Non-pigmented ciliary epithelial cell (primary cell): Measurements from ENCODE around the gene PLIN5.
"Not testable (repeated sequence)": the region's sequence is repeated elsewhere in the genome, so short reads cannot be mapped to it uniquely, and the experiment has no call there.

Experiments
- DNase-seq: peaks from one replicate; pipeline ENCODE4 v3.0.0-alpha.2; 2010; ENCODE audit warnings: low read depth

The PLIN5 gene

DNA sequence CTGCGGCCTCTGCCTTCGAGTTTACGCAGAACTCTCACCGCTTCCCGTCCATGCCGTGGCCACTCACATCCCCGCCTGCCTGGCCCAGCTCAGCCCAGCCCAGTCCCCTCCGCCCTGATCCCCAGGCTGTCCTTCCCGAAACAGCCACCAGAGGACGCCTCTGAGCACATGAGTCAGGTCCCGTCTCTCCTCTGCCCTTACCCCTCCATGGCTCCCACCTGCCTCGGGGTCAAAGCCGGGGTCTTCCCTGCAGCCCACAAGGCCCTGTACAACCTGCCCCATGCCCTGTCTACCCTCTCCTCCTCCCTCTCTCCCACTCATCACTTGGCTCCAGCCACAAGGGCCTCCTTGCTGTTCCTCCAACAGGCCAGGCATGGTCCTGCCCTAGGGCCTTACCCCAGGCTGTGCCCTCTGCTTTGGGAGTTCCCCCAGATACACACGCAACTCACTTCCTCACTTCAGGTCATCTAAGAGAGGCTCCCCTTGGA lies 32.6 kb upstream of the PLIN5 start:
- DNase-seq, result no peak

DNA sequence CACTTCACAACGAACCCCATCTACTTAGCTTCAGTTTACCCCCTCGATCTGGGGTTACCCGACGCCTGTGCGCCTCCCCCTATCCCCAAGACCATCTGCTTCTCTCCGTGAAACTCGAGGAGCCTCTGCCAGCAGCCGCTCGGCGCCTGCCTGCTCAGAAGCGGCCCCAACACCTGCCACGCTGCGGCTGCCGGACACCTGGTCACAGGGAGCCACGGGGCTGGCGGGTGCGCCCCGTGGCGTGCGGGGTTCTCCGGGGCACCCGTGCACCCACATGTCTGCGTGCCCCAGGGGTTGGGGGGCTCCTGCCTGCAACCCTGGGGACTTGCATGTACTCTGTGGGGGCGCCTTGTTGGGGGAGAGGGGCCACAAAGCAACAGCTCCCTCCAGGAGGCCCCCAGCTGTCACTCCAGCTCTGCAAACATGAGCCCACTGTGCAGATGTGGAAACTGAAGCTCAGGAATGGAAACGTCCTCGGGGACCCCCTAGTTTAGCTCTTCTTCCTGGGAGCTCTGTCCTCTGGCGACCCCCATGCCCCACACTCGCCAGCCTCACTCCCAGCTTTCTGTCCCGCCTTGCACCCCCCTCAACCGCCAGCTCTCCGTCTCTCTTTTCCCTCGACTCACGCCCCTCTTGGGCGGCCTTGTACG lies 31.5 kb upstream of the PLIN5 start:
- DNase-seq, result no peak

DNA sequence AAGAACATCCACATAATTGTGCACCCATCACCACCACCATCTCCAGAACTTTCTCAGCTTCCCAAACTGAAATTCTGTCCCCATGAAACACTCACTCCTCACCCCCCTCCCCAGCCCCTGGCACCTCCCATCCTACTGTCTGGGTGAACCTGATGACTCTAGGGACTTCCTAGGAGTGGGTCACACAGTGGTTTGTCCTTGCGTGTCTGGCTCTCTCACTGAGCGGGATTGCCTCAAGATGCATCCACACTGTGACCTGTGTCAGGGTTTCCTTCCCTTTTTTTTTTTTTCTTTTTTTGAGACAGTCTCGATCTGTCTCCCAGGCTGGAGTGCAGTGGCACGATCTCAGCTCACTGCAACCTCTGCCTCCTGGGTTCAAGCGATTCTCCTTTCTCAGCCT lies 28.5 kb upstream of the PLIN5 start:
- not testable (repeated sequence) for DNase-seq

DNA sequence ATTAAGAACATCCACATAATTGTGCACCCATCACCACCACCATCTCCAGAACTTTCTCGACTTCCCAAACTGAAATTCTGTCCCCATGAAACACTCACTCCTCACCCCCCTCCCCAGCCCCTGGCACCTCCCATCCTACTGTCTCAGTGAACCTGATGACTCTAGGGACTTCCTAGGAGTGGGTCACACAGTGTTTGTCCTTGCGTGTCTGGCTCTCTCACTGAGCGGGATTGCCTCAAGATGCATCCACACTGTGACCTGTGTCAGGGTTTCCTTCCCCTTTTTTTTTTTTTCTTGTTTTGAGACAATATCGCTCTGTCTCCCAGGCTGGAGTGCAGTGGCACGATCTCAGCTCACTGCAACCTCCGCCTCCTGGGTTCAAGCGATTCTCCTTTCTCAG lies 27.1 kb upstream of the PLIN5 start:
- DNase-seq, result not testable (repeated sequence)

DNA sequence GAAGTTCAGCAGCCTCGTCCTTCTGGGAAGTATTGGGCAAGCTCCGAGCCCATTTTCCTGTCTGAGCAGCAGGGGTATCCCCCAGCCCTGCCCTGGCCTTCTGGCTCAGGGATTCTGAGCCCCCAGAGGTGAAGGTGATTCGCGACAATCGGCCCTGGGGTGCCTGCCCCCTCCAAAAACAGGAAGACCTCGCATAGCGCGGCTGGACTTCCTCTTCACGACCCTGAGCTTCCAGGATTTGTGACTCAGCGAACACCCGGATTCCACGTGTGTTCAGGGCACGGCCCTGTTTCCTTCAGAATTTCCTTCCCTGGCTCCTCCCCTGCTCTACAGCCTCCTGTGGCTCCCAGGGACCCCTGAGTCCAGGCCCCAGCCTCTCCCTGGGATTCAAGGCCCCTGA lies 24.5 kb upstream of the PLIN5 start, which contains the start of gene SEMA6B:
Gene SEMA6B, minus strand, starts transcription at position 116 of the 400 bp plus-strand sequence. CDS start 1,227 bp downstream, outside the sequence.
- no peak for DNase-seq

DNA sequence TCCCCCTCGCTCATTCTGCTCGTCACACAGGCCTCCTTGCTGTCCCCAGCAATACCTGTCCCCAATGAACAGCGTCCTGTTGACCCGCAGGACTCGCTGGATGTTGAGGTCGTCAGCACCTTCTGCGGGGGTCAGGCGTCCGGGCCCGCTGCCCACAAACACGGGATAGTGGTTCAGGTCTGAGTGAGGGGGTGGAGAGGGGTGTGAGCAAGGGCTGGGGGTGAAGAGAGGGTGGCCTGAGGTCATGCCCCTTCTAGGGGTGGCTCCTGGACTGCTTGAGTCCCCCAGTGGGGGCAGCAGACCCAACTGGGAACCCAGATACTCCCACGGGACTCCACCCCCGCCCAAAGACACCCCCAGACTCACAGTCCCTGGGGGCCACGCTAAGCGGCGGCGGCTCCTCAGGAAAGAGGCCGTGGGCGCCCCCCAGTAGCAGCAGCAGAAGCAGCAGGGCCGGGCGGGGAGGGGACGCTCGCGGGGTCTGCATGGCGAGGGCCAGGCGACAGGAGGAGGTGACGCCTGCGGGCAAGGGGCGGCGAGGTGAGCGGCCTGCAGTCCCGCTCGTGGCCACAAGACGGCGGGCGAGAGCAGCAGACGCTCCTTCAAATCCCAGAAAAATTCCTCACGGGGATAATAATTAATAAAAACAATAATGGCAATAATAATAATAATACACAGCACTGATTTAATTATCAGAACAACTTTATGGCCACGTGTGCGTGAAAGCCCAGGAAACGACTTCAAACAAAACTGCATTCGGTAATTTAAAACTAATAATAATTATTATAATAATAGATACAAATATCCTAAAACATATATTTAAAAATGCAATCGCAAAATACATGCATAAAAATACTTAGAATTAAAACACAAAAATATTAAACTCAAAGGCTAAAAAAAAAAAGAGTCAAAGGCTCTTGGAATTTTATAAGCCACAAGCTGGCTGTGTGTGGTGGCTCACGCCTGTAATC lies 23.2 kb upstream of the PLIN5 start:
- DNase-seq, result no peak

DNA sequence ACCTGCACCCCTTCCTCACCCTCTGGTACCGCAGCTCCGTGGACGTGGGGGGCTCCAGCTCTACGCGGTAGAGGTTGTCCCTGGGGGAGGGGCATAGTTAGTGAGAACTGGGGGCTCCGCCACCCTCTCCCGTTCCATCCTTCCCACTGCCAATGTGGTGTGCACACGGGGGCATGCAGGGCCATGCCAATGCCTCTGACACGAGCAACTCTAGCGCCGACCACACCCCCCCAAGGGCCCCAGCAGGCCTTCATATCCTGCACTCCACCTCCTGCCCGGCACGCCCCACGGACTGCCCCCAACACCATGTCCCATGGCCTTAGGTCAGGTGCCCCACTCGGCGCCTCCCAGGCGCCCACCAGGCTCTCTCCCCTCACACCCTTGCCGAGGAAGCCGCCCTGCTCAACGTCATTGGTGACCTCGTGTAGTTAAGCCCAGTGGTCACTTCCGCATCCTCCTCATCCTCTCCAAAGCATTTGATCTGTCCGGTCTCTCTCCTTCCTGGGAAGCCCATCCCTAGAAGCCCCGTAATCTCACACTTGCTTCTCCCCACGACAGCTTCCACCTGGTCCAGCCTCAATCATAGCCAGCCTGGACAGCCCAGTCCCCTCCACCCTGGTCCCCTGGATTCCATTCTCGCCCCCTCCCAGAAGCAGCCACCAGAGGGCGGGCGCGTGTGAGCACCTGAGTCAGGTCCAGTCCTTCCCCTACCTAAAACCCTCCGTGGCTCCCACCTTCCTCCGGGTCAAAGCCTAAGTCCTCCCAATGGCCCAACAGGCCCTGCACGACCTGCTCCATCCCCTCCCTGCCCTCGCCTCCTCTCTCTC lies 22.3 kb upstream of the PLIN5 start:
- no peak for DNase-seq

DNA sequence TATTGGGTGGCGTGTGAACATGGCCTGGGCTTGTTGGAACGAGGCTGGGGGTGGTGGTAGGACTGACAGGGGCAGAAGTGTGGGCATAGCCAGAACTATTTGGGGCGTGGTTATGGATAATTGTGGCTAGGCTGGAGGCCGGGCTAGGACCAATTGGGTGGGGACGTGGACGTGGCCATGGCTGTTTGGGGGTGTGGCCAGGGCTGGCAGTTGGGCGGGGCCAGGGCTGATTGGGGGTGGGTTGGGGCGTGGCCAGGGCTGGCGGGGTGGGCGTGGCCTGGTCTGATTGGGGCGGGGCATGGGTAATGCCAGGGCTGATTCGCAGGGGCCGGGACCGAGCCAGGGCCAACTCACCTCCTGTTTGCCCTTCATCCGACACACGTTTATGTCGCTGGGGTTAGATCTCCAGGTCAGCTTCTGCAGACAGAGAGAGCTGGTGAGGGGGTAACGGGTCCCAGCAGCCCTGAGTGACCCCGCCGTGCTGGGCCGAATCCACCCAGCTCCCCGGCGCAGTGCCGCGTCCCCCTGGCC lies 21.6 kb upstream of the PLIN5 start:
- no peak for DNase-seq

DNA sequence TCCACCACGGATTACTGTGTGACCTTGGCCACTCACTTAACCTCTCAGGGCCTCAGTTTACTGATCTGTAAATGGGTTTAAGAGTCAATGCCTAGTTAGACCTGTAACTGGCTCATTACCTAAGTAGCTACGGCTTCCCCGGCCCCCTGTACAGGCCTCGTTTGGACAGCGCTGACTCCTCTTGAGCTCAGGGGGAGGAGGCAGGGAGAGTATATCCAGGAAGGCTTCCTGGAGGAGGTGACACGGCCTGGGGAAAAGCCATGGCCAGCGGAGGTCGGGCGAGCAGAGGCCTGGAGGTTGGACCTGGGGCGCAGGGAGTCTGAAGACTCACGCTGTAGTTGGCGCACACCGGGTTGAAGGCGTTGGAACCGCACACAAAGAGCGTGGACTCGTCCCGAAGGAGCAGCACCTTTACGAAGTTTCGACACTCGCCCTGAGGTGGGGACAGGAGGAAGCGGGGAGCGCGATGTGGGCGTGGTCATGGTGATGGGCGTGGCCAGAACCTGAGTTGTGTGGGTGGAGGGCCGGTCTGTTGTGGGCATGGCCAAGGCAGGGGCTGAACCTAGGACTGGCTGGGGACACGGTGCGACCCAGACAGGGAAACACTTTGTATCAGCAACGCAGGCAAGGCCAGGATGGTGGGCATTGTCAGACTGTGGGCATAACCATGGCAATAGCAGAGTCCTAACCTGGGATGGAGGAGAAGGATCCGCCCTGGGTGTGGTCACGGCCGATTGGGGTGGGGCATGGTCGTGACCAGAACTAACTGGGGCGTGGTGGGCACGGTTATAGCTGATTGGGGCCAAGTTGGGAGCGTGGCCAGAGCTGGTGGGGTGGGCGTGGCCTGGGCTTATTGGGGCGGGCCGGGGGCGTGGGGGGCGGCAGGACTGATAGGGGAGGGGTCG lies 20.9 kb upstream of the PLIN5 start:
- DNase-seq, result no peak

DNA sequence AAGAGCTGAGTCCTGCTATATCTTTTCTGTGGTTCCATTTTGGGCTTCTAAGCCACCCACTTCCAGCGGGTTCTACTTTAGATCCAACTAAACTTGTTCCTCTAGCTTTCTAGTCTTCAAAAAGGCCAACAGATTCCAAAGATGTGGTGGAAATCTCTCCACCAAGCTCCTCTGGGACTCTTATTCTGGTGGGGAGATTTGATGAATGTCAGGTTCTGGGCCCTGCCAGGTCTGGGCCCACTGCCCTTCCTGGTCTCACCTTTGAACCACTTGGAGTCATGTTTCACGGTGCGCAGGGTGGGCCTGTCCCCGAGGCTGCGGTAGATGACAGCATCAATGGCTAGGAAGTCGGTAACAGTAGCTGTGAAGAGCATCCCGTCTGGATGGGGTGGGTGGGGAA lies 19.7 kb upstream of the PLIN5 start:
- no peak for DNase-seq

DNA sequence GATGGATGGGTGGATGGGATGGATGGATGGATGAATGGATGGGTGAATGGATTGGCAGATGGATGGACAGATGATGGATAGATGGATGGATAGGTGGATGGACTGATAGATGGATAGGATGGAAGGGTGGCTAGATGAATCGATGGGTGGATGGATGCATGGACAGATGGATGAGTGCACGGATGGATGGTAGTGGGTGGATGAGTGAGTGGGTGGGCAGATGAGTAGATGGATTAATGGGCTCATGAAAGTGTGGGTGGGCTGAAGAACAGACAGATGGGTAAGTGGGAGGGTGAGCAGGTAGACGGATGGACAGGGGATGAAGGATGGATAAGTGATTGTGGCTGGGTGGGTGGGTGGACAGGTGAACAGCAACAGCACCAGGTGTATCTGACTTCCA lies 18.8 kb upstream of the PLIN5 start:
- no peak for DNase-seq

DNA sequence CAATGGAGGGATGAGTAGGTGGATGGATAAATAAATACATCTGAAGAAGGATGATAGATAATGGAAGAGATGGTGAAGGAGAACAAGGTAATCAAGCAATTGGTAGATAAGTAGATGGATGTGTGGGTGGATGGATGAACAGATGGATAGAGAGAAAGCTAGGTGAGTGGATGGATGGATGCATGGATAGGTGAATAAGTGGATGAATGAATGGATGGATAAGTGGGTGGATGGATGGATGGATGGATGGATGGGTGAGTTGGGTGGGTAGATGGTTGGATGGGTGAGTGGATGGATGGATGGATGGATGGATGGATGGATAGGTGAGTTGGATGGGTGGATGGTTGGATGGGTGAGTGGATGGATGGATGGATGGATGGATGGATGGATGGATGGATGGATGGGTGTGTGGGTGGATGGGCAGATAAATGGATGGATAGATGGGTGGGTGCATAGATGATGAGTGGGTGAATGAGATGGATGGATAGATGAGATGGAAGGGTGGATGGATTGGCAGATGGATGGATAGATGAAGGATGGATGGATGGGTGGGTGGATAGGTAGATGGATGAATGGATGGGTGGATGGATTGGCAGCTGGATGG lies 18.2 kb upstream of the PLIN5 start:
- DNase-seq, result no peak

DNA sequence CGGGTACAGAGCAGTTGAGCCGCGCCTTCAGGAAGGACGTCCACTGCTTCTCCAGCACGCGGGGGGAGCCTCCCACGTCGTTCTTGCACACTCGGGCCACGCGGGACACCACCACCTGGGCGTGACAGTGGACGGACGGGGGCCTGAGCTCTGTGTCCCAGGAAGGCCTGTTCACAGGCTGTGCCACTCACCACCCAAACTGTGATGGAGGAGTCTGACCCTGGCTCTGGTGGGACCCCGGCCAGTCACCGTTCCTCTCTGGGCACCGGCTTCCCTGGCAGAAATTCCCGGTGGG lies 17.4 kb upstream of the PLIN5 start:
- DNase-seq, result no peak

DNA sequence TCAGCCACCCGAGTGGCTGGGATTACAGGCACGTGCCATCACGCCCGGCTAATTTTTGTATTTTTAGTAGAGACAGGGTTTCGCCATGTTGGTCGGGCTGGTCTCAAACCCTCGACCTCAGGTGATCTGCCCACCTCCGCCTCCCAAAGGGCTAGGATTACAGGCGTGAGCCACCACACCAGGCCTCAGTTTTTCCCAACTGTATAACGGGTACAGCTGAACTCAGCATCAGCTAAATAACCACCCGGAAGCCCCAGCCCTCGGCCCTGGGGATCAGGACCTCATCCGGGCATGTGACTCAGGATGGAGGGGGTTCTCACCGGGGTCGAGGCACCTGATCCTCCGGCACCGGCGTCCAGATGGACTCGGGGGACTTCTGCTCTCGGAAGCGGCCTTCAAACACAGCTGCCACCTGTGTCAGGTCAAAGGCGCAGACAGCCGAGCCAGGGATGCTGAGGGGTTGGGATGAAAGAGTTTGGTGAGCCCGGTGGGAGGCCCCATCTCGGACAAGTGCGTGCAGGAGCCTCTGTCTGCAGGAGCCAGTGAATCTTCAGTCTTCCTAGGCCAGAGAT lies 15.5 kb upstream of the PLIN5 start:
- DNase-seq, result no peak

DNA sequence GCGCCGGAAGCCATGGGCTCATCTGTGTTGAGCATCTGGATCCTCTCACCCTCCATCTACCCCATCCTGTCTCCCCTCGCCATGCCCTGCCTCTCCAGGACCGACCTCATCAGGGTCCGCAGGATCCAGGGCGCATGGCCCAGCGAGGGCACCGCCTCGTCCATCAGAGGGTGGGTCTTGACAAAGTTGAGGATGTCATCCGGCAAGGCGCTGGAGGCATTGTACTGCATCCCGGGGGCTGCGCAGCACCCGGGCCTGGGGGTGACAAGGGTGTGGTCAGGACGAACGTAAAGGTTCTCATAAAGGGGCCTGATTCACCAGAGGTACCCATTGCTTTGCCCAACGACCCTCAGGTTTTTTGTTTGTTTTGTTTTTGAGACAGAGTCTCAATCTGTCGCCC lies 15.0 kb upstream of the PLIN5 start:
- no peak for DNase-seq

DNA sequence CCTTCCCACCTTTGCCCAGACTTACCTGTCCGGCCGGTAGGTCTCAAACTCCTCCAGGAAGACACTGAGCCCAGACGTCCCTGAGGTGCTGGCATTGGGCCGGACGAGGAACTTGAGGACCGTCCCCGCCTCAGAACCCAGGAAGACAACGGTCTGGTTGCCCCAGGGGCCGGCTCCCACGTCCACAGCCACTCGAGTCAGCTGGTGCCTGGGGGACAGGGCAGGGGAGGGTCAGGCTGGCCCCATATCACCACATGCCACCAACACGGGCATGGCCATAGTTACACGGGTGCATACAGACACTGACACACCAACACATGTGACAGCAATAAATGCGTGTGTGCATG lies 13.2 kb upstream of the PLIN5 start:
- DNase-seq, result no peak

DNA sequence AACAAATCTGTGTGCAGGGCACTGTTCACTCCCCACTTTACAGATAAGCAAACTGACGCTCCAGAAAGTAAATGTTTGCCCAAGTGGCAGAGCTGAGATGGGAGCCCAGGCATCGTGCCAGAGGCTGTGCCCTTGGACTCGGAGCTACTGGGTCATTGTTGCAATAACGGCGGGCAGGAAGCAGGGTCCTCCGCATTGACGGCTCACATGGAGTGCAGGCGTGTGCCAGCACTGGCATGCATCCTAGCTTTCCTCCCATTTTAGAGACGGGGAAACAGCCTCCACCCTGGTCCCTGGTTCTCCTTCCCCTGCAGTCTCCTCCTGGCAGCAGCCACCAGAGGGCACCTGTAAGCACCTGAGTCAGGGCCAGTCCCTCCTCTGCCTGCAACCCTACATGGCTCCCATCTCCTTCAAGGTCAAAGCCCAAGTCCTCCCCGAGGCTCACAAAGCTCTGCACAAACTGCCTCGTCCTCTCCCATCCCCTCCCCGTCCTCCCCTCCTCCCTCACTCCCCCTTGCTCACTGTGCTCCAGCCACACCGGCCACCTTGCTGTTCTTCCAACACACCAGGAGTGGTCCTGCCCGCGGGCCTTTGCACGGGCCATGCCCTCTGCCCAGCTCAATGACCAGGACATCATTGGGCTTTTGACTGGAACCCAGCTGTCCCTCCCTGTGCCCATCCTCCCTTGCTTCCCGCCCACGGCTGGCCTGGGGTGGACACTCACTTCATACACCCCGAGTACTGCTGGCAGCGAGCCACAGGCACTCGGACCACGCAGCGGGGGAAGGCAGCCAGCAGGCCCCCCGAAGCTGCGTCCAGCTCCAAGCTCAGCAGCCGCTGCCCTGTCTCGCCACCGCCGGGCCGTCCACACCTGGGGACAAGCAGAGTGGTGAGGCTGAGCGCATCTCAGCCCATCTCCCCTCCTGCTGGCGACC lies 12.5 kb upstream of the PLIN5 start:
- no peak for DNase-seq

DNA sequence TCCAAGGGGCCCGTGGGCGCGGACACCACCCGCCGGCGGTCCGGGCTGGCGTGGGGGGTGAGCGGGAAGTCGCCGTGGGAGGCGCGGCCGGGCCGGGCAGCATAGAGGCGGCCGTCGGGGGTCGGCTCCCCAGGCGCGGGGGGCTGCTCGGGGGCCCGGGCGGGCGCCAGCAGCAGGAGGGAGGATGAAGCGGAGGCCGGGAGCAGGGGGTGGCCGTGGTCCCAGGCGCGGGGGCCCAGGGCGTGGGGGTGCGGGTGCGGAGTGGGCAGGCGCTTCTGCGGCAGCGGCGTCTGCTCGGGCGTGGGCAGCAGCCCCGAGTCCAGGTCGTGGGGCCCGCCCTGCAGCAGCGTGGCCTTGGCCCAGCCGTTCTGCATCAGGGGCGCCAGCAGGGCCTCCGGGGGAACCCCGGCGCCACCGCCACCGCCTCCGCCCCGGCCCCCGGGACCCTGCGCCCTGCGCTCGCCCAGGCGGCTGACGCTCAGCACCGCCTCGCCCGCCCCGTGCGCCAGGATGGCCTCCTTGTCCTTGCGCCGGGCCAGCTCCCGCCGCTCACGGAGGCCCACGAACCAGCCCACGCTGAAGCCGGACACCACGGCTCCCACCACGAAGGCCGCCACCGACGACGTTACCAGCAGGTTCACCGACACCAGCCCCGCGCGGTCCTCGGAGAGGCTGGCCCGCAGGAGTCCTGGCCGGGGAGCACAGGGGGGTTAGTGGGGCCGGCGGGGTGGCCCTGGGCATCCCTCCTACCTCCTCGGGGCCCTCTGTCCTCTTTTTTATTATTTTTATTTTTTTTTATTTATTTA lies 9.0 kb upstream of the PLIN5 start:
- DNase-seq, result no peak
